Lung (tissue), 12 donors: ENCODE results near the gene HRK. TPM values are rescaled to one million over a fixed set of nuclear protein-coding genes. Genes with fewer than 3 reads are reported as not detected.

ENCODE experiments used
- ATAC-seq: fragments of 200-7000 bp; cut with Tn5 transposase; one replicate; pipeline ENCODE4 v1.9.1; 2020; ENCODE audit warnings: moderate number of reproducible peaks; ENCODE audit not compliant: insufficient read depth, low FRiP score
- DNase-seq, 3 donors: peaks; one replicate each; pipeline ENCODE4 v3.0.0-alpha.2; 2013 to 2017
- H3K27ac ChIP-seq, 2 donors: one replicate each; pipeline ENCODE4 v1.5.1; 2013; ENCODE audit warnings: mild to moderate bottlenecking in 2 of 2, moderate library complexity in 2 of 2, control low read depth in 1 of 2, inconsistent platforms in 1 of 2, low read depth in 1 of 2, low read length in 1 of 2
- H3K27me3 ChIP-seq, 3 donors: one replicate each; pipeline ENCODE4 v1.5.1; 2013; ENCODE audit warnings: low read length in 2 of 3; ENCODE audit not compliant: control insufficient read depth in 3 of 3, insufficient read depth in 3 of 3
- H3K36me3 ChIP-seq, 4 donors: one replicate each; pipeline ENCODE4 v1.5.1; 2013; ENCODE audit warnings: low read length in 4 of 4, mild to moderate bottlenecking in 1 of 4, moderate library complexity in 1 of 4; ENCODE audit not compliant: control insufficient read depth in 4 of 4, insufficient read depth in 4 of 4
- H3K4me1 ChIP-seq, 5 donors: one replicate each; pipeline ENCODE4 v1.5.1; 2013; ENCODE audit warnings: low read length in 5 of 5, mild to moderate bottlenecking in 2 of 5, moderate library complexity in 1 of 5; ENCODE audit not compliant: control insufficient read depth in 5 of 5, insufficient read depth in 5 of 5
- H3K4me3 ChIP-seq: one replicate; pipeline ENCODE4 v1.5.1; 2013; ENCODE audit warnings: mild to moderate bottlenecking, control low read depth, moderate library complexity
- H3K9ac ChIP-seq, 2 donors: one replicate each; pipeline ENCODE4 v1.5.1; 2013; ENCODE audit warnings: low read length in 2 of 2, control low read depth in 1 of 2; ENCODE audit not compliant: insufficient read depth in 1 of 2
- H3K9me3 ChIP-seq, 4 donors: one replicate each; pipeline ENCODE4 v1.5.1; 2013; ENCODE audit warnings: low read length in 3 of 4, mild to moderate bottlenecking in 1 of 4, moderate library complexity in 1 of 4; ENCODE audit not compliant: control insufficient read depth in 4 of 4, insufficient read depth in 3 of 4
- WGBS, 2 donors: extraction: QIAGEN DNeasy Blood & Tissue Kit; methylation state at CpG; one replicate each; pipeline ENCODE4 v1.1.7; 2013; 5-methylcytosine and 5-hydroxymethylcytosine counted together
- polyA plus RNA-seq, 2 donors: library from polyadenylated mRNA; stranded (reverse); fragments of 200-250 nt; gene quantifications; one replicate each; pipeline ENCODE4 v1.2.1, GENCODE V29; 2013
- total RNA-seq, 2 donors: library from RNA; depleted of rRNA in 1 of 2; stranded (reverse); fragments of >200 nt in 1 of 2; gene quantifications; one replicate each; pipeline ENCODE4 v1.2.1, GENCODE V29; 2014 to 2021
- TF ChIP-seq, protein P1 (sequence below): IDR thresholded peaks from 2 replicates; pipeline ENCODE4 v1.5.1; 2012; ENCODE audit warnings: mild to moderate bottlenecking; ENCODE audit errors: control extremely low read depth, extremely low read depth
- donor health status: control.
- donor health status: control.
- donor health status: Bipolar disorder and iron deficiency.
- donor health status: healthy.
- donor health status: DM: yes; HTN: yes; CAD: no.

The HRK gene
- total and polyA plus RNA-seq, 4 donors, result 0.05 to 1.5 (median 0.23) TPM

DNA sequence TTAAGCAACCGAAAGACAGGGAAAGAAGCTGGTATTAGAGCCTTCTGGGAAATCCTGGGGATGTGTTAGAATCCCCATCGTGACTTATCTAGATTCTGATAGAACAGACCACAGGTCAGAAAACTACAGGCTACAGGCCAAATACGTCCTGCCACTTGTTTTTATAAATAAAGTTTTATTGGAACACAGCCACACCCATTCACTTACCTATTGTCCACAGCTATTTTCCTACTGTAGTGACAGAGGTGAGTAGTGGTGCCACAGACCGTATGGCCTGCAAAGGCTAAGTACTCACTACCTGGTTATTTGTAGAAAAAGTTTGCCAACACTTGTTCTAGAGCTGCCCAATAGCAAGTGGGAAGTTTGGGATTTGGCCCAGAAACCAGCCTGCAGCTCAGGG is 53.8 kb downstream of the HRK start:
- no peak for ATAC-seq
- H3K27me3 ChIP-seq, result no peaks in the 10 kb centered on the region
- no peak for DNase-seq
- no peak overlapping the region for H3K9ac ChIP-seq
- 90 to 93% methylated on average over 4 of the region's 4 CpGs for WGBS, 2 donors
- H3K4me1 ChIP-seq, result no peaks in the 10 kb centered on the region
- no peak overlapping the region for H3K27ac ChIP-seq
- H3K9me3 ChIP-seq, result peaks cover 0 to 3% (median 0%) of the 10 kb centered on the region in 4 donors
- H3K4me3 ChIP-seq, result no peak overlapping the region
- TF ChIP-seq, protein P1, sequence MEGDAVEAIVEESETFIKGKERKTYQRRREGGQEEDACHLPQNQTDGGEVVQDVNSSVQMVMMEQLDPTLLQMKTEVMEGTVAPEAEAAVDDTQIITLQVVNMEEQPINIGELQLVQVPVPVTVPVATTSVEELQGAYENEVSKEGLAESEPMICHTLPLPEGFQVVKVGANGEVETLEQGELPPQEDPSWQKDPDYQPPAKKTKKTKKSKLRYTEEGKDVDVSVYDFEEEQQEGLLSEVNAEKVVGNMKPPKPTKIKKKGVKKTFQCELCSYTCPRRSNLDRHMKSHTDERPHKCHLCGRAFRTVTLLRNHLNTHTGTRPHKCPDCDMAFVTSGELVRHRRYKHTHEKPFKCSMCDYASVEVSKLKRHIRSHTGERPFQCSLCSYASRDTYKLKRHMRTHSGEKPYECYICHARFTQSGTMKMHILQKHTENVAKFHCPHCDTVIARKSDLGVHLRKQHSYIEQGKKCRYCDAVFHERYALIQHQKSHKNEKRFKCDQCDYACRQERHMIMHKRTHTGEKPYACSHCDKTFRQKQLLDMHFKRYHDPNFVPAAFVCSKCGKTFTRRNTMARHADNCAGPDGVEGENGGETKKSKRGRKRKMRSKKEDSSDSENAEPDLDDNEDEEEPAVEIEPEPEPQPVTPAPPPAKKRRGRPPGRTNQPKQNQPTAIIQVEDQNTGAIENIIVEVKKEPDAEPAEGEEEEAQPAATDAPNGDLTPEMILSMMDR, result no peak
- no peaks in the 10 kb centered on the region for H3K36me3 ChIP-seq

DNA sequence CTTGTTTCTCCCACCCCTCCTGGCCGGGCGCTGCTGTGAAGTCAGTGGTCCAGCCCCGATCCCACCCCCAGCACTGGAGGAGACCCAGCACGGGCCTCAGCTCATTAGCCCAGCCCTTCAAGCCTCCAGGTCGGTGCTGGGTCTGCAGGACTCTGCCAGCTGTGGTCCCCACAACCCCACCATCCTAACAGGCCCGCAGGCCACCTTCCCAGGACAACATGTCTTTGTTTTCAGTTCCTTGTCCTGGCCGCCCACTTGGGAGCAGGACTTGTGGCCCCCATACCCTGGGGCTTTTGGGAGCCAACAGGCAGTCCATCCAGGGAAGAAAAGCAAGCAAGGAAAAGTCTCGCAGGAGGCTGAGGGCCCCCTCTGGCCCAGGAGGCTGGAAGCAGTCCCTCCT is 60.0 kb downstream of the HRK start:
- no peak overlapping the region for H3K27ac ChIP-seq
- WGBS, 2 donors, result 75 to 77% methylated on average over 8 of the region's 8 CpGs
- no peaks in the 10 kb centered on the region for H3K27me3 ChIP-seq
- peaks cover 0 to 3% (median 0%) of the 10 kb centered on the region in 4 donors for H3K36me3 ChIP-seq
- peaks cover 0 to 11% (median 0%) of the 10 kb centered on the region in 5 donors for H3K4me1 ChIP-seq
- H3K9ac ChIP-seq, result no peak overlapping the region
- H3K9me3 ChIP-seq, result peaks cover 0 to 3% (median 0%) of the 10 kb centered on the region in 4 donors
- DNase-seq (no peak), ATAC-seq (no peak)
- TF ChIP-seq, protein P1, result no peak
- H3K4me3 ChIP-seq, result no peak overlapping the region

DNA sequence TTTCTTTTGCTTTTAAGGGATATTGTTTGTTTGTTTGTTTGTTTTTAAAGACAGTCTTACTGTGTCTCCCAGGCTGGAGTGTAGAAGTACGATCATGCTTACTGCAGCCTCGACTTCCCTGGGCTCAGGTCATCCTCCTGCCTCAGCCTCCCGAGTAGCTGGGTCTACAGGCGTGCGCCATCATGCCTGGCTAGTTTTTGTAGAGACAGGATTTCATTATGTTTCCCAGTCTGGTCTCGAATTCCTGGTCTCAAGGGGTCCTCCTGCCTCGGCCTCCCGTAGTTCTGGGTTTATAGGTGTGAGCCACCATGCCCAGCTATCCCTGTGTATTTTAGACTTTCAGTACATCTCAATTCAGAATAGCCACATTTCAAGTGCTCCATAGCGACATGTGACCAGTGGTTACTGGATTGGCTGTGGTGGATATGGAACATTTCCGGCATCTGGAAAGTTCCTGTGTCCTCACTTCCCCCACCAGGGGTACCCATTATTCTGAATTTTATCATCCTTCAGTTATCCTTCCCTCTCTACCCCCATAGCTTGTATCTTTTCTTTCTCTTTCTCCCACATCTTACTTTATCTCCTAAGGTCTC is 61.1 kb downstream of the HRK start:
- DNase-seq, result no peak
- Histone ChIP-seq H3K4me1 (peaks cover 0 to 11% (median 0%) of the 10 kb centered on the region in 5 donors), H3K27ac (no peak overlapping the region)

More for the DNA sequence above, 61.1 kb downstream of the HRK start:
- Histone ChIP-seq H3K27me3 (no peaks in the 10 kb centered on the region), H3K9ac (no peak overlapping the region), H3K9me3 (peaks cover 0 to 3% (median 0%) of the 10 kb centered on the region in 4 donors), H3K4me3 (no peak overlapping the region), H3K36me3 (peaks cover 0 to 3% (median 0%) of the 10 kb centered on the region in 4 donors)
- WGBS, 2 donors, result 88 to 89% methylated on average over 10 of the region's 10 CpGs
- TF ChIP-seq, protein P1, result no peak
- ATAC-seq, result no peak
